ENCODE results near the gene RAB44.
"Not testable (repeated sequence)": the region's sequence is repeated elsewhere in the genome, so short reads cannot be mapped to it uniquely, and the experiment has no call there.

The RAB44 gene

GRCh38 chr6:36697481-36697903 is at the start of gene RAB44:
Gene RAB44, plus strand, starts transcription at chr6:36697826. Its CDS starts 6,410 bp downstream, at chr6:36704236.
- DNase-seq: no peak

- DNase-seq: no peak
Observed at GRCh38 chr6:36649086-36649485, 48.5 kb upstream of the RAB44 start.

- DNase-seq: no peak
Observed at GRCh38 chr6:36649701-36650484, 47.7 kb upstream of the RAB44 start.

GRCh38 chr6:36650848-36651478 is 46.7 kb upstream of the RAB44 start:
- DNase-seq: no peak

- DNase-seq: no peak
Observed at GRCh38 chr6:36651659-36652379, 45.8 kb upstream of the RAB44 start.

GRCh38 chr6:36654469-36654868 is 43.2 kb upstream of the RAB44 start:
- DNase-seq: not testable (repeated sequence)

- peak; percentile 18 for DNase-seq
Observed at GRCh38 chr6:36655085-36655724, 42.4 kb upstream of the RAB44 start.

GRCh38 chr6:36656441-36656840 is 41.2 kb upstream of the RAB44 start:
- no peak for DNase-seq

GRCh38 chr6:36657271-36657670 is 40.4 kb upstream of the RAB44 start:
- no peak for DNase-seq

- no peak for DNase-seq
Observed at GRCh38 chr6:36657942-36658544, 39.6 kb upstream of the RAB44 start.

- DNase-seq: no peak
Observed at GRCh38 chr6:36659271-36659670, 38.4 kb upstream of the RAB44 start.

GRCh38 chr6:36660771-36661471 is 36.7 kb upstream of the RAB44 start:
- DNase-seq: no peak

GRCh38 chr6:36662380-36662779 is 35.2 kb upstream of the RAB44 start:
- no peak for DNase-seq

GRCh38 chr6:36662827-36663256 is 34.8 kb upstream of the RAB44 start:
- no peak for DNase-seq

GRCh38 chr6:36663504-36664446 is 33.9 kb upstream of the RAB44 start:
- no peak for DNase-seq

GRCh38 chr6:36665180-36665579 is 32.4 kb upstream of the RAB44 start:
- no peak for DNase-seq

GRCh38 chr6:36666287-36666686 is 31.3 kb upstream of the RAB44 start:
- no peak for DNase-seq

- peak; percentile 92 for DNase-seq
Observed at GRCh38 chr6:36666826-36667591, 30.6 kb upstream of the RAB44 start.

GRCh38 chr6:36668591-36668990 is 29.0 kb upstream of the RAB44 start:
- peak; percentile 26 for DNase-seq

GRCh38 chr6:36669002-36669401 is 28.6 kb upstream of the RAB44 start:
- DNase-seq: no peak

Data from NCI-H2171 treated with DMSO at 0.1 percent for 48 hours (cell line).